ENCODE results near the gene KIAA0513. TPM values are rescaled to one million over a fixed set of nuclear protein-coding genes. Genes with fewer than 3 reads are reported as not detected.
"Not testable (repeated sequence)": the region's sequence is repeated elsewhere in the genome, so short reads cannot be mapped to it uniquely, and the experiment has no call there.

KIAA0513 gene
- total RNA-seq, 1 donor: 35.1 TPM

DNA sequence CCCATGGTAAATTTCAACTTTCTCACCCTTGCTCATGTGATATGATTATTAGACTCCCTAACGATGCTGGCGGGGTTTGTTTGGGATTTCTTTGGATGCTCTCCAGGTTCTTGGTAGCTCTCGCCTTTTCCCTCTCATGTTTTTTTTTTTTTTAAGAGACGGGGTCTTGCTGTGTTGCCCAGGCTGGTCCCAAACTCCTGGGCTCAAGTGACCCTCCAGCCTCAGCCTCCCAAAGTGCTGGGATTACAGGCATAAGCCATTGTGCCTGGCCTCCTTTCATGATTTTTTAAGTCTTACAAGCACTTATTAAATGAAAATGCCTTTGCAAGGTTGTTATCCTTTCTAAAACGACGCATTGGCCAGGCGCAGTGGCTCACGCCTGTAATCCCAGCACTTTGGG lies 24.1 kb downstream of the KIAA0513 start:
- peak overlapping the region; percentile 76 for H3K27ac ChIP-seq (ENCODE audit: low read depth, low read length)
- H3K4me3 ChIP-seq (ENCODE audit: insufficient read depth, low read length): no peak overlapping the region
- H3K27me3 ChIP-seq (ENCODE audit: insufficient read depth, low read length): no peaks in the 10 kb centered on the region
- TF ChIP-seq, protein P1, sequence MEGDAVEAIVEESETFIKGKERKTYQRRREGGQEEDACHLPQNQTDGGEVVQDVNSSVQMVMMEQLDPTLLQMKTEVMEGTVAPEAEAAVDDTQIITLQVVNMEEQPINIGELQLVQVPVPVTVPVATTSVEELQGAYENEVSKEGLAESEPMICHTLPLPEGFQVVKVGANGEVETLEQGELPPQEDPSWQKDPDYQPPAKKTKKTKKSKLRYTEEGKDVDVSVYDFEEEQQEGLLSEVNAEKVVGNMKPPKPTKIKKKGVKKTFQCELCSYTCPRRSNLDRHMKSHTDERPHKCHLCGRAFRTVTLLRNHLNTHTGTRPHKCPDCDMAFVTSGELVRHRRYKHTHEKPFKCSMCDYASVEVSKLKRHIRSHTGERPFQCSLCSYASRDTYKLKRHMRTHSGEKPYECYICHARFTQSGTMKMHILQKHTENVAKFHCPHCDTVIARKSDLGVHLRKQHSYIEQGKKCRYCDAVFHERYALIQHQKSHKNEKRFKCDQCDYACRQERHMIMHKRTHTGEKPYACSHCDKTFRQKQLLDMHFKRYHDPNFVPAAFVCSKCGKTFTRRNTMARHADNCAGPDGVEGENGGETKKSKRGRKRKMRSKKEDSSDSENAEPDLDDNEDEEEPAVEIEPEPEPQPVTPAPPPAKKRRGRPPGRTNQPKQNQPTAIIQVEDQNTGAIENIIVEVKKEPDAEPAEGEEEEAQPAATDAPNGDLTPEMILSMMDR (IDR thresholded peaks at IDR 0.05; ENCODE audit: extremely low read depth, low read depth, low read length): no peak
- H3K4me2 ChIP-seq (ENCODE audit: insufficient read depth, low read length): peak overlapping the region; percentile 60
- no peak for DNase-seq (ENCODE audit: insufficient read length, low spot score, missing footprints)
- H4K20me1 ChIP-seq (ENCODE audit: insufficient read depth, low read length): peaks cover 12% of the 10 kb centered on the region
- H3K36me3 ChIP-seq (ENCODE audit: insufficient read depth, low read length): no peaks in the 10 kb centered on the region
- peak overlapping the region; percentile 53 for H2AFZ ChIP-seq (ENCODE audit: low read length)
- no peaks in the 10 kb centered on the region for H3K9me3 ChIP-seq (ENCODE audit: low read depth, low read length)
- H3K79me2 ChIP-seq (ENCODE audit: insufficient read depth, low read length): peaks cover 14% of the 10 kb centered on the region
- H3K4me1 ChIP-seq (ENCODE audit: insufficient read depth, low read length): peaks cover 31% of the 10 kb centered on the region

DNA sequence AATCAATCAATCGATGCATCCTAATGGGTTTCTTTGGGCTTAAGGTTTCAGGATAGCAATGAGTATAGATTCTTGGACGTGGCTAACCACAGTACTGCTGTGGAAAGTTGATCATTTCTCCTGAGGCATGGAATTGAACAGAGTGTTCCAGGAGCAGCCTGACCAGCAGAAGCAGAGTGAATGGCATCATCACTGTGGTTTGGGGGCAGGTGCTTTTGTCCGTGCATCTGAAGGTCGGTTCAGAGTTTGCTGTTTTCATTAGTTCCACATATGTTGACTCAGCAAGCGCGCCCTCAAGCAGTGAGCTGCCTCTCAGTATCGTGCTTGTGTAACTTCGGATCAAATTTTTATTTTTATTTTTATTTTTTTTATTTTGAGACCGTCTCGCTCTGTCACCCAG lies 24.9 kb downstream of the KIAA0513 start:
- no peaks in the 10 kb centered on the region for H3K9me3 ChIP-seq (ENCODE audit: low read depth, low read length)
- peaks cover 31% of the 10 kb centered on the region for H3K4me1 ChIP-seq (ENCODE audit: insufficient read depth, low read length)
- peaks cover 19% of the 10 kb centered on the region for H3K79me2 ChIP-seq (ENCODE audit: insufficient read depth, low read length)
- peaks cover 18% of the 10 kb centered on the region for H4K20me1 ChIP-seq (ENCODE audit: insufficient read depth, low read length)
- H3K27ac ChIP-seq (ENCODE audit: low read depth, low read length): no peak overlapping the region
- H3K4me2 ChIP-seq (ENCODE audit: insufficient read depth, low read length): no peak overlapping the region
- peaks cover under 1% of the 10 kb centered on the region for H3K36me3 ChIP-seq (ENCODE audit: insufficient read depth, low read length)
- TF ChIP-seq, protein P1 (IDR thresholded peaks at IDR 0.05; ENCODE audit: extremely low read depth, low read depth, low read length): no peak
- H3K4me3 ChIP-seq (ENCODE audit: insufficient read depth, low read length): no peak overlapping the region
- no peak overlapping the region for H2AFZ ChIP-seq (ENCODE audit: low read length)
- no peak for DNase-seq (ENCODE audit: insufficient read length, low spot score, missing footprints)
- H3K27me3 ChIP-seq (ENCODE audit: insufficient read depth, low read length): no peaks in the 10 kb centered on the region

DNA sequence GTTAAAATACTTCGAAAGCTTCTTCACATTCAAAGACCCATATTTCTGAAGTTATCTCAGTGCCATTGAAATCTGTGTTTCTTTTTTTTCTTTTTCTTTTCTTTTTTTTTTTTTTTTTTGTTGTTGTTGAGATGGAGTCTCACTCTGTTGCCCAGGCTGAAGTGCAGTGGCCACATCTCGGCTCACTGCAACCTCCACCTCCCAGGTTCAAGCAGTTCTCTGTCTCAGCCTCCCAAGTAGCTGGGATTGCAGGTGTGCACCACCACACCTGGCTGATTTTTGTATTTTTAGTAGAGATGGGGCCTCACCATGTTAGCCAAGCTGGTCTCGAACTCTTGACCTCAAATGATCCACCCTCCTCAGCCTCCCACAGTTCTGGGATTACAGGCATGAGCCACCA lies 26.7 kb downstream of the KIAA0513 start:
- peaks cover 20% of the 10 kb centered on the region for H4K20me1 ChIP-seq (ENCODE audit: insufficient read depth, low read length)
- not testable (repeated sequence) for H3K27me3 ChIP-seq (ENCODE audit: insufficient read depth, low read length); H2AFZ ChIP-seq (ENCODE audit: low read length); H3K36me3 ChIP-seq (ENCODE audit: insufficient read depth, low read length); H3K9me3 ChIP-seq (ENCODE audit: low read depth, low read length); H3K4me3 ChIP-seq (ENCODE audit: insufficient read depth, low read length); H3K4me2 ChIP-seq (ENCODE audit: insufficient read depth, low read length); DNase-seq (ENCODE audit: insufficient read length, low spot score, missing footprints); H3K27ac ChIP-seq (ENCODE audit: low read depth, low read length)
- H3K79me2 ChIP-seq (ENCODE audit: insufficient read depth, low read length): peaks cover 19% of the 10 kb centered on the region
- peaks cover 31% of the 10 kb centered on the region for H3K4me1 ChIP-seq (ENCODE audit: insufficient read depth, low read length)

DNA sequence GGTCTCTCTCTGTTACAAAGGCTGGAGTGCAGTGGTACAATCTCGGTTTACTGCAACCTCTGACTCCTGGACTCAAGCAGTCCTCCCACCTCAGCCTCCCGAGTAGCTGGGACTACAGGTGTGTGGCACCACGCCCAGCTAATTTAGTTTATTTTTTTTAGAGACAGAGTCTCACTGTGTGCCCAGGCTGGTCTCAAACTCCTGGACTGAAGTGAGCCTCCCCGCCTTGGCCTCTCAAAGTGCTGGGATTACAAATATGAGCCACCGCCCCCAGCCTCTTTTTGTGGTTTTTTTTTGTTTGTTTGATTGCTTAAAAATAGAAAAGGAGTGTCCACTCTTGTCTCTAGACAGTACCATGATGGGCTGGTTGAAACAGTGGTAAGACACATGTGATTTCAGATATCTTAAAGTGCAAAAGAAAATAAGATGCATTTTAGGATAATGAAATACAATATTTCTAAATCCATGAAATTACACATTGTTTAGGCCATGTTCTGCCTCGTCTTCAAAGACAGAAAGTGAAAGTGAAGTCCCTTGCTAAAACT lies 27.4 kb downstream of the KIAA0513 start:
- Histone ChIP-seq H3K36me3 (ENCODE audit: insufficient read depth, low read length) (peaks cover 8% of the 10 kb centered on the region), H3K79me2 (ENCODE audit: insufficient read depth, low read length) (peaks cover 17% of the 10 kb centered on the region), H3K4me3 (ENCODE audit: insufficient read depth, low read length) (peak overlapping the region; percentile 60), H4K20me1 (ENCODE audit: insufficient read depth, low read length) (peaks cover 21% of the 10 kb centered on the region), H3K9me3 (ENCODE audit: low read depth, low read length) (no peaks in the 10 kb centered on the region), H3K27ac (ENCODE audit: low read depth, low read length) (peak overlapping the region; percentile 52), H3K4me2 (ENCODE audit: insufficient read depth, low read length) (peak overlapping the region; percentile 88), H3K27me3 (ENCODE audit: insufficient read depth, low read length) (no peaks in the 10 kb centered on the region), H3K4me1 (ENCODE audit: insufficient read depth, low read length) (peaks cover 31% of the 10 kb centered on the region), H2AFZ (ENCODE audit: low read length) (peak overlapping the region; percentile 44)
- no peak for DNase-seq (ENCODE audit: insufficient read length, low spot score, missing footprints)
- TF ChIP-seq, protein P1 (IDR thresholded peaks at IDR 0.05; ENCODE audit: extremely low read depth, low read depth, low read length): no peak

Measured in osteoblast (primary cell).